ENCODE measurements around the gene KCNJ5.

The KCNJ5 gene

DNA sequence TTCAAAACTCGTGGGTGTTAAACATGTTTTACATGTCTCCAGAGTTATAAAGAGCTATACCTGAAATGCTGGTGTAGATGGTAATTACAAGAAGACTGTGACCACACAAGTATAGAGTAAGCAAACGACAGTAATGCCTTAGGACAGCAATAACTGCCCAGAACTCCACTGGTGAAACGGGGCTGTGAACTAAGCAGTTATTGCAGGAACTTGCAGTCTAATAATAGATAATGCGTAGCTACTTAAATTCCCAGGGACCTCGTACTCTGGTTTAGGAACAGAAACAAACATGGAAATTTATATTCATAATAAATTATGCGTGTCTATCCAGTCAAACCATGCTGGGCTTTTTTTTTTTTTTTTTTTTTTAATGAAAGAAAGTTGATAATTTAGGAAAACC, 76.4 kb downstream of the KCNJ5 start:
- no peak overlapping the region for H2AFZ ChIP-seq (ENCODE audit: low read length)
- no peak overlapping the region for H3K27ac ChIP-seq (ENCODE audit: low read depth, low read length, poor library complexity, severe bottlenecking)
- no peaks in the 10 kb centered on the region for H3K9me2 ChIP-seq (ENCODE audit: low read depth, low read length)
- H3K36me3 ChIP-seq (ENCODE audit: insufficient read depth, low read length): no peaks in the 10 kb centered on the region
- no peaks in the 10 kb centered on the region for H3F3A ChIP-seq (ENCODE audit: insufficient read depth, low read length)
- no peaks in the 10 kb centered on the region for H3K79me2 ChIP-seq (ENCODE audit: insufficient read depth, low read length)
- H3K9me3 ChIP-seq (ENCODE audit: low read length): no peaks in the 10 kb centered on the region
- H3K4me1 ChIP-seq (ENCODE audit: insufficient read depth, low read length, severe bottlenecking): no peaks in the 10 kb centered on the region
- no peak overlapping the region for H3K4me2 ChIP-seq (ENCODE audit: low read length)
- H3K4me3 ChIP-seq (ENCODE audit: low read depth, low read length, poor library complexity, severe bottlenecking): no peak overlapping the region
- no peaks in the 10 kb centered on the region for H3K27me3 ChIP-seq (ENCODE audit: insufficient read depth, low read length)
- no peak for TF ChIP-seq EZH2 (IDR thresholded peaks at IDR 0.05; ENCODE audit: borderline replicate concordance, low read length)
- H3K9ac ChIP-seq (ENCODE audit: low read length): no peak overlapping the region
- H4K20me1 ChIP-seq (ENCODE audit: insufficient read depth, low read length): no peaks in the 10 kb centered on the region

DNA sequence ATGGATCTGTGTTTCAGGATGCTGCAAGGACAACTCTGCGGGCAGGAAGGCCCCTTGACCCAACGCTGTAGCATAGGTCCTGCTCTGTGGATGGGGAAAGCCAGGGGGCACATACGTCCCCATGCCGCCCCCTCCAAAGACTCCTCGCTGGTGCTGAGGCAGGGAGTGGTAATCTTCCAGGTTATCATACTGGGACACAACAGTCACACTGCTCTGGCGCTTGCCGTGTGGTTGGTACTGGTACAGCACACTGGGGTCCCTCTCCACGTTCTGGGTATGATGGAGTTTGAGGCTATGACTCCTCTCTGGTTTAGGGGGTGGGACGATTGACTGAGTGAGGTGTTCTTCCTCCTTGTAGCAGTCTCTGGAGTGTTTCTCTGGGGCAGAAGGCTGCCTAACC, 77.8 kb downstream of the KCNJ5 start:
- Histone ChIP-seq H3K4me3 (ENCODE audit: low read depth, low read length, poor library complexity, severe bottlenecking) (no peak overlapping the region), H4K20me1 (ENCODE audit: insufficient read depth, low read length) (no peaks in the 10 kb centered on the region), H3K4me1 (ENCODE audit: insufficient read depth, low read length, severe bottlenecking) (no peaks in the 10 kb centered on the region), H3K79me2 (ENCODE audit: insufficient read depth, low read length) (no peaks in the 10 kb centered on the region), H3K4me2 (ENCODE audit: low read length) (no peak overlapping the region), H3K27me3 (ENCODE audit: insufficient read depth, low read length) (no peaks in the 10 kb centered on the region), H3F3A (ENCODE audit: insufficient read depth, low read length) (no peaks in the 10 kb centered on the region), H3K9me2 (ENCODE audit: low read depth, low read length) (no peaks in the 10 kb centered on the region), H3K27ac (ENCODE audit: low read depth, low read length, poor library complexity, severe bottlenecking) (no peak overlapping the region), H3K9ac (ENCODE audit: low read length) (no peak overlapping the region), H3K36me3 (ENCODE audit: insufficient read depth, low read length) (no peaks in the 10 kb centered on the region), H2AFZ (ENCODE audit: low read length) (no peak overlapping the region), H3K9me3 (ENCODE audit: low read length) (no peaks in the 10 kb centered on the region)
- TF ChIP-seq, protein P1, sequence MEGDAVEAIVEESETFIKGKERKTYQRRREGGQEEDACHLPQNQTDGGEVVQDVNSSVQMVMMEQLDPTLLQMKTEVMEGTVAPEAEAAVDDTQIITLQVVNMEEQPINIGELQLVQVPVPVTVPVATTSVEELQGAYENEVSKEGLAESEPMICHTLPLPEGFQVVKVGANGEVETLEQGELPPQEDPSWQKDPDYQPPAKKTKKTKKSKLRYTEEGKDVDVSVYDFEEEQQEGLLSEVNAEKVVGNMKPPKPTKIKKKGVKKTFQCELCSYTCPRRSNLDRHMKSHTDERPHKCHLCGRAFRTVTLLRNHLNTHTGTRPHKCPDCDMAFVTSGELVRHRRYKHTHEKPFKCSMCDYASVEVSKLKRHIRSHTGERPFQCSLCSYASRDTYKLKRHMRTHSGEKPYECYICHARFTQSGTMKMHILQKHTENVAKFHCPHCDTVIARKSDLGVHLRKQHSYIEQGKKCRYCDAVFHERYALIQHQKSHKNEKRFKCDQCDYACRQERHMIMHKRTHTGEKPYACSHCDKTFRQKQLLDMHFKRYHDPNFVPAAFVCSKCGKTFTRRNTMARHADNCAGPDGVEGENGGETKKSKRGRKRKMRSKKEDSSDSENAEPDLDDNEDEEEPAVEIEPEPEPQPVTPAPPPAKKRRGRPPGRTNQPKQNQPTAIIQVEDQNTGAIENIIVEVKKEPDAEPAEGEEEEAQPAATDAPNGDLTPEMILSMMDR (IDR thresholded peaks at IDR 0.05; ENCODE audit: low read length): no peak
- no peak for TF ChIP-seq EZH2 (IDR thresholded peaks at IDR 0.05; ENCODE audit: borderline replicate concordance, low read length)
